ENCODE results near the gene MPST. TPM values are rescaled to one million over a fixed set of nuclear protein-coding genes. Genes with fewer than 3 reads are reported as not detected.
"Not testable (repeated sequence)": the region's sequence is repeated elsewhere in the genome, so short reads cannot be mapped to it uniquely, and the experiment has no call there.

The MPST gene
- total and polyA plus RNA-seq, 4 donors = 59.2 to 247 (median 71.7) TPM

- Histone ChIP-seq H3K27ac (ENCODE audit: low read depth in 1 of 2, low read length in 1 of 2) (no peak overlapping the region), H3K9me3 (ENCODE audit: control insufficient read depth in 4 of 4, insufficient read depth in 3 of 4, low read length in 3 of 4) (peaks cover 0 to 5% (median 0%) of the 10 kb centered on the region in 4 donors), H3K4me3 (no peak overlapping the region), H3K27me3 (ENCODE audit: control insufficient read depth in 3 of 3, insufficient read depth in 3 of 3, low read length in 2 of 3) (peaks cover 0 to 36% (median 8%) of the 10 kb centered on the region in 3 donors), H3K9ac (ENCODE audit: insufficient read depth in 1 of 2, low read length in 2 of 2) (no peak overlapping the region), H3K36me3 (ENCODE audit: control insufficient read depth in 4 of 4, insufficient read depth in 4 of 4, low read length in 4 of 4) (no peaks in the 10 kb centered on the region), H3K4me1 (ENCODE audit: control insufficient read depth in 5 of 5, insufficient read depth in 5 of 5, low read length in 5 of 5) (no peaks in the 10 kb centered on the region)
- ATAC-seq (ENCODE audit: insufficient read depth, low FRiP score) = no peak
- DNase-seq = no peak
- TF ChIP-seq, protein P1, sequence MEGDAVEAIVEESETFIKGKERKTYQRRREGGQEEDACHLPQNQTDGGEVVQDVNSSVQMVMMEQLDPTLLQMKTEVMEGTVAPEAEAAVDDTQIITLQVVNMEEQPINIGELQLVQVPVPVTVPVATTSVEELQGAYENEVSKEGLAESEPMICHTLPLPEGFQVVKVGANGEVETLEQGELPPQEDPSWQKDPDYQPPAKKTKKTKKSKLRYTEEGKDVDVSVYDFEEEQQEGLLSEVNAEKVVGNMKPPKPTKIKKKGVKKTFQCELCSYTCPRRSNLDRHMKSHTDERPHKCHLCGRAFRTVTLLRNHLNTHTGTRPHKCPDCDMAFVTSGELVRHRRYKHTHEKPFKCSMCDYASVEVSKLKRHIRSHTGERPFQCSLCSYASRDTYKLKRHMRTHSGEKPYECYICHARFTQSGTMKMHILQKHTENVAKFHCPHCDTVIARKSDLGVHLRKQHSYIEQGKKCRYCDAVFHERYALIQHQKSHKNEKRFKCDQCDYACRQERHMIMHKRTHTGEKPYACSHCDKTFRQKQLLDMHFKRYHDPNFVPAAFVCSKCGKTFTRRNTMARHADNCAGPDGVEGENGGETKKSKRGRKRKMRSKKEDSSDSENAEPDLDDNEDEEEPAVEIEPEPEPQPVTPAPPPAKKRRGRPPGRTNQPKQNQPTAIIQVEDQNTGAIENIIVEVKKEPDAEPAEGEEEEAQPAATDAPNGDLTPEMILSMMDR (IDR thresholded peaks at IDR 0.05; ENCODE audit: control extremely low read depth, extremely low read depth) = no peak
- WGBS, 2 donors = 47 to 51% methylated on average over 9 of the region's 9 CpGs
These were observed 51.2 kb downstream of the MPST start for GRCh38 chr22:37070744-37071143.

- H3K27ac ChIP-seq (ENCODE audit: low read depth in 1 of 2, low read length in 1 of 2); H3K36me3 ChIP-seq (ENCODE audit: control insufficient read depth in 4 of 4, insufficient read depth in 4 of 4, low read length in 4 of 4); H3K9ac ChIP-seq (ENCODE audit: insufficient read depth in 1 of 2, low read length in 2 of 2); H3K4me1 ChIP-seq (ENCODE audit: control insufficient read depth in 5 of 5, insufficient read depth in 5 of 5, low read length in 5 of 5); H3K9me3 ChIP-seq (ENCODE audit: control insufficient read depth in 4 of 4, insufficient read depth in 3 of 4, low read length in 3 of 4); ATAC-seq (ENCODE audit: insufficient read depth, low FRiP score); H3K4me3 ChIP-seq: not testable (repeated sequence)
- peaks cover 0 to 38% (median 8%) of the 10 kb centered on the region in 3 donors for H3K27me3 ChIP-seq (ENCODE audit: control insufficient read depth in 3 of 3, insufficient read depth in 3 of 3, low read length in 2 of 3)
- 92 to 98% methylated on average over 5 of the region's 5 CpGs for WGBS, 2 donors
- DNase-seq = peak in 1 of 3 donors; percentile 57
These were observed 52.5 kb downstream of the MPST start for GRCh38 chr22:37071850-37072592.

GRCh38 chr22:37072673-37073072 is 53.1 kb downstream of the MPST start:
- no peak for ATAC-seq (ENCODE audit: insufficient read depth, low FRiP score)
- Histone ChIP-seq H3K4me1 (ENCODE audit: control insufficient read depth in 5 of 5, insufficient read depth in 5 of 5, low read length in 5 of 5) (no peaks in the 10 kb centered on the region), H3K4me3 (no peak overlapping the region), H3K9ac (ENCODE audit: insufficient read depth in 1 of 2, low read length in 2 of 2) (no peak overlapping the region), H3K27ac (ENCODE audit: low read depth in 1 of 2, low read length in 1 of 2) (no peak overlapping the region), H3K9me3 (ENCODE audit: control insufficient read depth in 4 of 4, insufficient read depth in 3 of 4, low read length in 3 of 4) (peaks cover 0 to 5% (median 0%) of the 10 kb centered on the region in 4 donors), H3K27me3 (ENCODE audit: control insufficient read depth in 3 of 3, insufficient read depth in 3 of 3, low read length in 2 of 3) (peaks cover 0 to 40% (median 8%) of the 10 kb centered on the region in 3 donors), H3K36me3 (ENCODE audit: control insufficient read depth in 4 of 4, insufficient read depth in 4 of 4, low read length in 4 of 4) (no peaks in the 10 kb centered on the region)
- TF ChIP-seq, protein P1 (IDR thresholded peaks at IDR 0.05; ENCODE audit: control extremely low read depth, extremely low read depth) = no peak
- DNase-seq = peak in 2 of 3 donors; percentile 35 to 63
- 94% methylated on average over 8 of the region's 8 CpGs for WGBS, 2 donors

DNA sequence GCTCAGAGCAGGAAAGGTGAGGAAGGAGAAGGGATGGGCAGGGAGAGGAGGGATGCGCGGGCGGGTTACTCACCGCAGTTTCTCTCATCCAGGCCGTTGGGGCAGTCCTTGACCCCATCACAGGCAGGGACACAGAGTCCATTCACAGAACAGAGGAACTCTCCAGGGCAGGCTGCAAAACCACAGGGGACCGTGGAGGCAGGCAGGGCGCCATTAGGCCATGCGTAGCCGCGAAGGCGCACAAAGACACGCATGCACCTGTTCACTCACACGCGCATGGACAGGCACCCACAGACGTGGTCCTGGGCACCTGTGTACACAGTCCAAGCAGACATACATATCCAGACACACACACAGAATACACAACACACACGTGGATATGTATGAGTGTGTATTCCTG is 55.0 kb downstream of the MPST start:
- no peak overlapping the region for H3K27ac ChIP-seq (ENCODE audit: low read depth in 1 of 2, low read length in 1 of 2)
- ATAC-seq (ENCODE audit: insufficient read depth, low FRiP score) (no peak), DNase-seq (no peak)
- H3K4me1 ChIP-seq (ENCODE audit: control insufficient read depth in 5 of 5, insufficient read depth in 5 of 5, low read length in 5 of 5) = no peaks in the 10 kb centered on the region
- TF ChIP-seq, protein P1 (IDR thresholded peaks at IDR 0.05; ENCODE audit: control extremely low read depth, extremely low read depth) = no peak
- H3K36me3 ChIP-seq (ENCODE audit: control insufficient read depth in 4 of 4, insufficient read depth in 4 of 4, low read length in 4 of 4) = no peaks in the 10 kb centered on the region
- H3K27me3 ChIP-seq (ENCODE audit: control insufficient read depth in 3 of 3, insufficient read depth in 3 of 3, low read length in 2 of 3) = peaks cover 0 to 25% (median 0%) of the 10 kb centered on the region in 3 donors
- no peak overlapping the region for H3K4me3 ChIP-seq
- H3K9me3 ChIP-seq (ENCODE audit: control insufficient read depth in 4 of 4, insufficient read depth in 3 of 4, low read length in 3 of 4) = peaks cover 0 to 6% (median 0%) of the 10 kb centered on the region in 4 donors
- no peak overlapping the region for H3K9ac ChIP-seq (ENCODE audit: insufficient read depth in 1 of 2, low read length in 2 of 2)
- WGBS, 2 donors = 77 to 82% methylated on average over 16 of the region's 16 CpGs
